T1000 (cell line): ENCODE data around the gene TOP2B.

Experiments
- DNase-seq: peaks from one replicate; lab custom pipeline; 2025; ENCODE audit warnings: mixed read lengths; lab: John Stamatoyannopoulos, UW

The TOP2B gene

DNA sequence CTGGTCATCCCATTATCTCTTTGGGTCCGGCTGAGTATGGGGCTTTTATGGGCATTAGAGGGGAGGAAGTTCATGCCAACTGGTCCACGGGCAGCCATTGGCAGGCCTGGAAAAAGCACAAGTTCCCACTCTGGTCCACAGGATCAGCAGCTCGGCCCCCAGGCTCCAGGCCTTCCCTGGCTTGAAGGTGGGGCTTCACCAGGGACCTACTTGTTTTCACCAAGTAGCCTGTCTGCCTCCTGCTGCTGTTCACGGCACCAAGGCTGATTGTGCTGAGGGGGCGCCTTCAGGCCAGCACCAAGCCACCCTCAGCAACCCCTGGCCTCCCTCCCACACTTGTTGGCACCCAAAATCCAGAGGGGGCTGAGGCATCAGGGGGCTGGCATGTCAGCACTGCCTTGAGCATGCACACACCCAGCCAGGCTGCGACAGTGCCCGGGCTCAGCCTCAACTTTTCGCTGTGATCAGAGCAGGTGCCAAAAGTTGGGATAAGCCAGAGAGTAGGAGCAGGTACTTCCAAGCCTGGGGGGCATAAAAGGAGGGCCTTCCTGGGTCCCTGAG, 9.1 kb upstream of the TOP2B start:
- no peak for DNase-seq

- DNase-seq = no peak
Observed at GRCh38 chr3:25665315-25666280, 891 bp upstream of the TOP2B start.

GRCh38 chr3:25663869-25664811, 567 bp downstream of the TOP2B start:
- peak; percentile 57 for DNase-seq

DNA sequence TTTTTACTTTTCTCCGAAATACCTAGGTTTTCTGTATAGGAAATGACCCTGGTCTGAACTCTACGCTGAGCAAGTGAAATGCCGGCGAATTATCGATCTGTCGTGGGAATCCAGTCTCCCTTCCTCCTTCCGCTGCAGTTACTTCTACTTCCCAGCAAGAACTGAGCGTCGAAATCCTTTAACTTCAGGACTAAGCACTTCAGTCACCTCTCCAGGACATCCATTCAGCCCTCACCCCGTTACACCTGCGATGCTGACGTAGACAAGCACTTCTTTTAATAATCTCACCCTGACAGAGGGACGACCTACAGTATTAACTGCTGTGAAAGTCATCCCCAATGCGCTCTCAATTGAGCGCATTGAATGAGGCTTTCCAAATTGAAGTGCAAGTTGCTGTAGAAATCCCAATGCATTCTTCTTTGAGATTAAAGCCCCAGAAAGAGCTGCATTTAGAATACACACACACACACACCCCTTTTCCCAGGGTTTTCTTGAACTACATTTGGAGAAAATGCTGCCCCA, 1.3 kb downstream of the TOP2B start:
- DNase-seq = no peak

DNA sequence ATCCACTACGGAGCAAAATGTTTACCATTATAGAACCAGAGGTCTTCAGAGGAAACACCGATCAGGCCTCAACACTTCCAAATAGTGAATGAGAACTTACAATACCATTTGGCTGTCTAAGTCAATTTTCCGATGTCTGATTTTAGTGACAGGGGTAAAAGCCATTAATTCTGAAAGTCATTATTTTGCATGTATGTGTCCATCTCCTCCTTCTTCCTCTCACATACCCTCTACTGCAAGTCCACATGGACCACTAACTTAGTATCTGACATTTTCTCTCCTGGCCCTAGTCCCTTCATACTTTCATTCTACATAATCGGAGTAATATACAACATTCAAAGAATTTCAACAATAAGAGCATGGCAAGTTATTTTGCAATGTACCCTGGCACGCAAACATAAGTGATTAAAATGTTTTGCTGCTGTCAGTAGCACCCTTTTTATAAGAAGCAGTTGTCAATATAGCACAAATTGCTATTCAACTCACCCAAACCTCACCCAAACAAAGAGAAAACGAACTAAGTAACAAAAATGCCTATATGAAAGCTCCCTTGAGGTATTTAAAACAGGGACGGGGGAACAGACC, 1.9 kb downstream of the TOP2B start:
- no peak for DNase-seq

GRCh38 chr3:25661694-25662437, 2.8 kb downstream of the TOP2B start:
- no peak for DNase-seq

DNA sequence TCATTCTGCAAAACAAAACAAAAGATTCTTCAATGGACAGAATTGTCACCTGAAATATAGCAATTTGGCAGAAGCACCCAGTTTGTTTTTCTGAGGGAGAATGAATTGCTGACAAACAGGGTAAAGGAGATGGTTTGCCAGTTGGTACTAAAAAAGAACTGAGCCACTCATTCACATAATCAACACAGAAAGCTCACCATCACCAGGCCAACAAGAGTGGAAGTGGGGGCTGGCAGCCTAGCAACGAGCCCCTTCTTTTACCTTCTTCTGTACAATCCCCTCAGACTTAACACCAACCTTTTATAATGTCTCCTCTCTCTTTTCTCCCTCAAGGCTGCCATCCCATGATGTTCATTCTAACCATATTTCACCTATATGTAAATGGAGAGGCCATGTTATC, 5.9 kb downstream of the TOP2B start:
- no peak for DNase-seq

- no peak for DNase-seq
Observed at GRCh38 chr3:25657293-25657692, 7.4 kb downstream of the TOP2B start.

DNA sequence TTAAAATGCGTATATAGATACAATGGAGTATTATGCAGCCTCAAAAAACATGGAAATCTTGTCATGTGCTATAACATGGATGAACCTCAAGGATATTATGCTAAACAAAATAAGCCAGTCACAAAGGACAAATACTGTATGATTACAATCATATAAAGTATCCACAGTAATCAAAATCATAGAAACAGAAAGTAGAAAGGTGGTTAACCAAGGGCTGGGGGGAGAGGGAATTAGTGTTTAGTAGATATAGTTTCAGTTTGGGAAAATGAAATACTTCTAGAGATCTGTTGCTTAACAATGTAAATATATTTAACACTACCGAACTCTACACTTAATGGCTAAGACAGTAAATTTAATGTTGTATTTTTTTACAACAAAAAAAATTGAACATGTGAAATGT, 9.0 kb downstream of the TOP2B start:
- no peak for DNase-seq

GRCh38 chr3:25654576-25654975, 10.1 kb downstream of the TOP2B start:
- DNase-seq = no peak

- DNase-seq = no peak
Observed at GRCh38 chr3:25653322-25653721, 11.4 kb downstream of the TOP2B start.

DNA sequence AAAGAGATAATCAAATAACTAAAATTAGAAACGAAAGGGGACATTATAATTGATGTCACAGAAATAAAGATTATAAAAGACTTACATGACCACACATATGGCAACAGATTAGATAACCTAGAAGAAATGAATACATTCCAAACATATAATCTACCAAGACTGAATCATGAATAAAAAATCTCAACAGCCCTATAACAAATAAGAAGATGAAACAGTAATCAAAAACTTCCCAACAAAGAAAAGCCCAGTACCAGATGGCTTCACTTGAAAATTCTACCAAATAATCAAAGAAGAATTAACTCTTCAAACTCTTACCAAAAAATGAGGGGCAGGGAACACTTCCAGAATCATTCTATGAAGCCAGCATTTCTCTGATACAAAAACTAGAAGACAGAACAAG, 11.8 kb downstream of the TOP2B start:
- DNase-seq = no peak

- no peak for DNase-seq
Observed at GRCh38 chr3:25648925-25649830, 15.5 kb downstream of the TOP2B start.

DNA sequence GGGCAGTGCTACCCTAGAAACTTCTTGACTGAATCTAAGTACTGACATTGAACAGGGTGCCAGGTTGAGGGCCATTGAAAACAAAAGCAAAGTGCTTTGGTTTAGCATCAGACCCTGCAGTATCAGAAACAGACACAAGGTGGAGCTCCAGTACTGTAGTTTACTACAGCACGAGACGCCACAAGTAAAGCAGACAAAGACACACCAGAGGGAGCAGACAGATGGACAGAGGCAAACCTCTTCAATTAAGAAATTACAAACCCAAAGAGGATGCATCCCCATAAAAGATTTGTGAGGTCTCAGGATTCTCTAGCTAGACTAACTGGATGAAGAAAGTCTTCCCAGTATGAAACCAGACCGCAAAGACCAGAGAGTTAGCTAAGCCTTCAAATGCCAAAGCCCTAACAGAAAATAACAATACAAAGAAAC, 16.6 kb downstream of the TOP2B start:
- DNase-seq = peak; percentile 62

- no peak for DNase-seq
Observed at GRCh38 chr3:25635038-25635437, 29.7 kb downstream of the TOP2B start.

DNA sequence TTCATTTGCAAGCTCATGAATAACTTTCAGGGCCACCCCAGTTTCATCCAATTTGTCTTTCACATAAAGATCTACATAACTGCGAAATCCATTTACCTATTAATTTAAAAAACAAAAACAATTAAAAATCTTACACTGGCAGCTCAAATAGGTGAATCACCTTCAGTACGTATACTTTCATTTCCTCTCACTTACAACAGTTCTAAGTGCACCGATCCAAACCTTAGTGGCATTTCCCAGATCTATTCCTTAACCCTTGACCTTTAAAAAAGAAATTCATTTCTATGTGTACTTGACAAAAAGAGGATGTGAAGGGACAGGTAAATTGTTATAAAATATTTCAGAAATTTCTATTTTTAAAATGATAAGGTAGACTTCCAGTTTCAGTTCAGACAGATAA, 30.8 kb downstream of the TOP2B start:
- DNase-seq = no peak

DNA sequence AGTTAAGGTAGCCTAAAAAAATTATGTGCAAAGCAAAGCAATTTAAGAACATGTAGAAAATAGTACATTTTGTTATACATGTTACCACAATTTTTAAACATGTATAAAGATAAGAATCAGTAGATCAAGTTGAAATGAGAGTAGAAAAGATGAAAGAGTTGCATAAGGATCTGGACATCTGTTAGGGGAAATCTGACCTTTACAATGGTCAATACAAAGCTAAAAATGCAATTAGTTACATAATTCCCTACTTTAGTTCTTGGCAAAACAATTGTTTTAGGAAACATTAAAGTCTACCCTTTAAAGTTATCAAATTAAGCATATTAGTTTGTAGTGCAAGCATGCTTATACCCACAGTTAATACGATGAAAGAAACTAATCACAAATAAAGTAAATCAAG, 32.7 kb downstream of the TOP2B start:
- DNase-seq = no peak

GRCh38 chr3:25621087-25621486, 43.6 kb downstream of the TOP2B start:
- no peak for DNase-seq

- DNase-seq = no peak
Observed at GRCh38 chr3:25620493-25620892, 44.2 kb downstream of the TOP2B start.

DNA sequence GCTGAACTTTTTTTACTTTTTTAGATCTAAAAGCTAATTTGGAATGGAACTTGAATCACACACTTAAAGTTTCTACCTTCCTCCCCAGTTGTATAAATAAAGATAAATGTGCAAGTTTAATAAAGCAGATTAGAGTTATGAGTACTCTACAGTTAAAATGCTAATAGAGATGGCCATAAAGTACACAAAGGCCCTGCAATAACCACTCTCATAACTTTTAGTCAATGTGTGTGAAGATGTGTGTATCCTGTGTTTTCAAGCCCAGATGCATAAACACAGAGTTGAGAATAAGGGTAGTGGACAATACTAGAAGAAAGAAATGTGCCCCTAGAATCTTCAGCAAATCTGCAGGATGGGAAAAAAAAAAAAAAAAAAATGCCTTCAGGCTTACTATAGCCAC, 45.3 kb downstream of the TOP2B start:
- no peak for DNase-seq
